GM12891 (cell line): ENCODE data around the gene BCL2.
A peak's percentile ranks its signal among the peaks of the same experiment; 100 is the strongest.

Experiments
- PAX5 ChIP-seq: IDR thresholded peaks from 2 replicates; pipeline ENCODE4 v1.6.1; 2011; ENCODE audit warnings: low read length, moderate library complexity, mild to moderate bottlenecking; ENCODE audit not compliant: insufficient read depth, severe bottlenecking
- POLR2A ChIP-seq: IDR thresholded peaks from 2 replicates; pipeline ENCODE4 v1.6.1; 2011; ENCODE audit warnings: low read depth, low read length, control low read depth
- POLR2AphosphoS5 ChIP-seq: IDR thresholded peaks from 2 replicates; pipeline ENCODE4 v1.6.1; 2011; ENCODE audit warnings: low read depth, low read length, control low read depth
- SPI1 ChIP-seq: IDR thresholded peaks from 2 replicates; pipeline ENCODE4 v1.6.1; 2011; ENCODE audit warnings: low read depth, low read length, control low read depth
- TAF1 ChIP-seq: IDR thresholded peaks from 2 replicates; pipeline ENCODE4 v1.6.1; 2011; ENCODE audit warnings: low read depth, low read length, control low read depth

DNA sequence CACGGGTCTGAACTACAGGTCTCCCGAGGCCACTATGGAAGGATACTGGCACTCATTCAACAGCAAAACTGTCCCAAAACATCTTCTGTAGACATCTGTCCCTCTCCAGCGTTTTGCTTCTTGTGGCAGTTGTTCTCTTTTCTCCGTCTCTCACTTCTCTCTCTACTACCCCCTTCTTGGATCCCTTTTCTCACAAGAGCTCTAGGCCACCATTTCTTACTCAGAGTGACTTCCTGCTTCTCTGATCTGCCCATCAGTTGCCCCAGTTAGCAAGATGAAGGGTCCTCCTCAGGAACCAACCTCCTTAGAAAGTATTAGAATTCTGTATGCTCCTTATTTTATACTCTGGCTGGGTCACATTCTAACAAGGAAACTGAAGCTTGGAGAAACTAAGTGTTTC, 32.6 kb downstream of the BCL2 start:
- TF ChIP-seq POLR2AphosphoS5 (no peak), POLR2A (no peak), TAF1 (no peak), SPI1 (peak; percentile 33; the same call in 1 of the 2 replicates), PAX5 (no peak)
